Heart left ventricle (tissue), 16 donors: ENCODE data around the gene BARX1. TPM values are rescaled to one million over a fixed set of nuclear protein-coding genes. Genes with fewer than 3 reads are reported as not detected.

ENCODE experiments used
- ATAC-seq, 4 donors: fragments of 200-7000 bp; cut with Tn5 transposase; one replicate each; pipeline ENCODE4 v1.9.1; 2020 to 2022; ENCODE audit warnings: moderate library complexity in 4 of 4, mild to moderate bottlenecking in 3 of 4, moderate number of reproducible peaks in 1 of 4
- DNase-seq, 5 donors: peaks; one replicate each; pipeline ENCODE4 v3.0.0-alpha.2; 2020
- H3K27ac ChIP-seq, 12 donors: fragments of 200-600 bp; sonication (generic) in 4 of 12; one replicate each; pipeline versions ENCODE4 v1.5.0 to v1.8.0; 2016 to 2022; ENCODE audit warnings: mild to moderate bottlenecking in 2 of 12
- H3K27me3 ChIP-seq, 9 donors: fragments of 200-600 bp; sonication (generic) in 2 of 9; one replicate each; pipeline versions ENCODE4 v1.5.1 to v1.8.0; 2016 to 2022; ENCODE audit warnings: mild to moderate bottlenecking in 3 of 9
- H3K36me3 ChIP-seq, 9 donors: fragments of 200-600 bp; sonication (generic) in 2 of 9; one replicate each; pipeline versions ENCODE4 v1.5.0 to v1.8.0; 2018 to 2022; ENCODE audit warnings: mild to moderate bottlenecking in 2 of 9
- H3K4me1 ChIP-seq, 12 donors: fragments of 200-600 bp; sonication (generic) in 4 of 12; one replicate each; pipeline versions ENCODE4 v1.5.0 to v1.8.0; 2016 to 2022; ENCODE audit warnings: mild to moderate bottlenecking in 3 of 12
- H3K4me3 ChIP-seq, 12 donors: fragments of 200-600 bp; sonication (generic) in 4 of 12; one replicate each; pipeline versions ENCODE4 v1.5.0 to v1.8.0; 2017 to 2022; ENCODE audit warnings: mild to moderate bottlenecking in 9 of 12, moderate library complexity in 4 of 12
- H3K9me3 ChIP-seq, 12 donors: fragments of 200-600 bp; sonication (generic) in 4 of 12; one replicate each; pipeline versions ENCODE4 v1.5.0 to v1.8.0; 2016 to 2022; ENCODE audit warnings: mild to moderate bottlenecking in 1 of 12
- CTCF ChIP-seq, 12 donors: fragments of 200-600 bp; sonication (generic) in 4 of 12; IDR thresholded peaks; one replicate each; pipeline versions ENCODE4 v1.5.0 to v1.8.0; 2018 to 2022; ENCODE audit warnings: antibody characterized with exemption in 12 of 12, mild to moderate bottlenecking in 5 of 12
- POLR2A ChIP-seq, 2 donors: fragments of 450-650 bp; IDR thresholded peaks; one replicate each; pipeline ENCODE4 v1.6.1; 2017; ENCODE audit warnings: antibody characterized with exemption in 2 of 2, mild to moderate bottlenecking in 2 of 2, moderate library complexity in 2 of 2
- WGBS, 4 donors: extraction: QIAGEN DNeasy Blood & Tissue Kit in 2 of 4; methylation state at CpG; one replicate each; pipeline versions ENCODE4 v1.1.5 to v1.1.7; 2013 to 2018; 5-methylcytosine and 5-hydroxymethylcytosine counted together
- intact Hi-C, 10 donors: fragments of 100-400 bp; cut with DNase I; formaldehyde crosslinking; loops; one replicate each; pipeline versions ENCODE4 v1.11.1 to v1.14.2; 2022
- polyA plus RNA-seq, 2 donors: library from polyadenylated mRNA; stranded (reverse); fragments of 200-250 nt; gene quantifications; one replicate each; pipeline ENCODE4 v1.2.3, GENCODE V29; 2013
- total RNA-seq, 9 donors: library from RNA; depleted of rRNA in 2 of 9; stranded (reverse); fragments of >200 nt in 2 of 9; fragmentation: NEBNext Ultra II Directional in 3 of 9; extraction: Animal tissue kit (Norgen Biotek cat#: 25700) in 3 of 9; gene quantifications; one replicate each; pipeline versions ENCODE4 v1.1.0 to v1.2.4, GENCODE V29; 2016 to 2023
- donor health status: ischemic (EF 13 %, LVEDD 7.1; RV severe dilation, severe dysfunction).
- donor health status: healthy with polysubstance abuse.
- donor health status: DM: no; HTN: yes; CAD: no.
- donor health status: DM: no; HTN: no; CAD: no.
- donor health status: ischemic (EF 25% LVEDD 6.9; RV normal size, moderate dysfunction).
- donor health status: ischemic (EF 25% LVEDD 5.7; RV mildly dilated, moderate dysfunction).
- donor health status: healthy.
- donor health status: DM: yes; HTN: yes; CAD: no.
- donor health status: ischemic (EF 35%, LVEDD 5.7; RV mildly dilated, moderate dysfunction).
- donor health status: nonischemic (EF 11% LVEDD 7.7; RV severe dilation, severe dysfunction).
- donor health status: DM: yes; HTN: yes; CAD: no.
- donor health status: PGD.
- donor health status: ischemic (EF 29% LVEDD 5.4; RV normal size, mild dysfunction).
- donor health status: nonischemic (EF 23%, LVEDD 6.1; RV moderate dilation, normal function).

The BARX1 gene
- total and polyA plus RNA-seq, 11 donors = not detected

GRCh38 chr9:93907551-93908199 lies 47.5 kb downstream of the BARX1 start:
- no peak for ATAC-seq
- Histone ChIP-seq H3K9me3 (peaks cover 0 to 6% (median 0%) of the 10 kb centered on the region in 12 donors), H3K27ac (no peak overlapping the region), H3K27me3 (peaks cover 0 to 9% (median 0%) of the 10 kb centered on the region in 9 donors), H3K4me3 (no peak overlapping the region), H3K36me3 (no peaks in the 10 kb centered on the region), H3K4me1 (peaks cover 0 to 5% (median 0%) of the 10 kb centered on the region in 12 donors)
- no peak for TF ChIP-seq CTCF (IDR thresholded peaks at IDR 0.05)
- no peak for DNase-seq
- intact Hi-C loops = no loop called here
- WGBS, 4 donors = 80 to 88% (median 81%) methylated on average over 5 of the region's 5 CpGs

GRCh38 chr9:93906195-93906880 lies 48.8 kb downstream of the BARX1 start:
- ATAC-seq = no peak

GRCh38 chr9:93905473-93906133 lies 49.6 kb downstream of the BARX1 start:
- H3K4me3 ChIP-seq = no peak overlapping the region
- H3K9me3 ChIP-seq = peaks cover 0 to 6% (median 0%) of the 10 kb centered on the region in 12 donors
- no peak for ATAC-seq
- no peaks in the 10 kb centered on the region for H3K4me1 ChIP-seq
- TF ChIP-seq CTCF (IDR thresholded peaks at IDR 0.05) (no peak), POLR2A (IDR thresholded peaks at IDR 0.05) (no peak)
- no peak for DNase-seq
- intact Hi-C loops = no loop called here
- WGBS, 4 donors = 67 to 91% (median 86%) methylated on average over 10 of the region's 10 CpGs
- peaks cover 0 to 9% (median 0%) of the 10 kb centered on the region in 9 donors for H3K27me3 ChIP-seq
- no peaks in the 10 kb centered on the region for H3K36me3 ChIP-seq
- no peak overlapping the region for H3K27ac ChIP-seq

More at GRCh38 chr9:93906195-93906880, 48.8 kb downstream of the BARX1 start:
- no peak for DNase-seq
- Histone ChIP-seq H3K36me3 (no peaks in the 10 kb centered on the region), H3K9me3 (peaks cover 0 to 6% (median 0%) of the 10 kb centered on the region in 12 donors), H3K27me3 (peaks cover 0 to 9% (median 0%) of the 10 kb centered on the region in 9 donors), H3K4me3 (no peak overlapping the region), H3K27ac (no peak overlapping the region), H3K4me1 (no peaks in the 10 kb centered on the region)
- intact Hi-C loops = no loop called here
- 61 to 66% (median 63%) methylated on average over 10 of the region's 10 CpGs for WGBS, 4 donors
- TF ChIP-seq POLR2A (IDR thresholded peaks at IDR 0.05) (no peak), CTCF (IDR thresholded peaks at IDR 0.05) (no peak)
